Naive thymus-derived CD4-positive, alpha-beta T cell (primary cell): ENCODE measurements around the gene PDE4C. TPM values are rescaled to one million over a fixed set of nuclear protein-coding genes. Genes with fewer than 3 reads are reported as not detected.

Experiments
- ATAC-seq: fragments of 150-1000 bp; cut with Tn5 transposase; 2 replicates; pipeline ENCODE4 v1.10.0; 2021; ENCODE audit warnings: mild to moderate bottlenecking, moderate library complexity
- CTCF ChIA-PET: fragments of 350-600 bp; sonication (Branson Sonifier 250); formaldehyde crosslinking; loops from one replicate; lab custom pipeline; 2021; ENCODE audit warnings: antibody characterized with exemption; lab: Charles Lee
- POLR2A ChIA-PET: fragments of 350-600 bp; sonication (Branson Sonifier 250); formaldehyde crosslinking; loops from one replicate; lab custom pipeline; 2021; ENCODE audit warnings: antibody characterized with exemption, inconsistent platforms; lab: Charles Lee
- DNase-seq, 9 donors: peaks; one replicate each; pipeline versions ENCODE4 v3.0.0 to v3.0.0-alpha.2; 2020 to 2022; ENCODE audit warnings: mixed read lengths in 1 of 9
- H3K27ac ChIP-seq: one replicate; pipeline ENCODE4 v1.7.0; 2013; ENCODE audit warnings: mild to moderate bottlenecking, low read depth, low read length, moderate library complexity
- H3K27me3 ChIP-seq, 2 donors: one replicate each; pipeline ENCODE4 v1.7.0; 2013; ENCODE audit warnings: low read length in 2 of 2, mild to moderate bottlenecking in 2 of 2, moderate library complexity in 2 of 2; ENCODE audit not compliant: control insufficient read depth in 2 of 2, insufficient read depth in 2 of 2
- H3K36me3 ChIP-seq, 3 experiments: 1 replicate in 2 of 3; 2 replicates in 1 of 3; pipeline ENCODE4 v1.7.0; 2013; ENCODE audit warnings: low read length in 3 of 3, mild to moderate bottlenecking in 3 of 3, moderate library complexity in 1 of 3; ENCODE audit not compliant: insufficient read depth in 3 of 3, control insufficient read depth in 2 of 3
- H3K4me1 ChIP-seq, 2 donors: one replicate each; pipeline ENCODE4 v1.7.0; 2013; ENCODE audit warnings: low read length in 2 of 2, mild to moderate bottlenecking in 2 of 2, moderate library complexity in 1 of 2; ENCODE audit not compliant: control insufficient read depth in 2 of 2, insufficient read depth in 2 of 2
- H3K4me3 ChIP-seq: 2 replicates; pipeline ENCODE4 v1.7.0; 2013; ENCODE audit warnings: mild to moderate bottlenecking, low read length
- H3K9me3 ChIP-seq, 3 experiments: 1 replicate in 2 of 3; 2 replicates in 1 of 3; pipeline ENCODE4 v1.7.0; 2013; ENCODE audit warnings: low read length in 3 of 3; ENCODE audit not compliant: control insufficient read depth in 2 of 3
- H3K27ac Mint-ChIP-seq, 9 donors: one replicate each; pipeline ENCODE4 v1.8.0; 2020 to 2022; ENCODE audit warnings: mixed read lengths in 9 of 9, mild to moderate bottlenecking in 8 of 9, moderate library complexity in 5 of 9, inconsistent platforms in 2 of 9
- H3K27me3 Mint-ChIP-seq, 5 donors: one replicate each; pipeline ENCODE4 v1.8.0; 2021 to 2022; ENCODE audit warnings: mixed read lengths in 5 of 5, mild to moderate bottlenecking in 1 of 5
- H3K36me3 Mint-ChIP-seq, 5 donors: one replicate each; pipeline ENCODE4 v1.8.0; 2020 to 2022; ENCODE audit warnings: mixed read lengths in 5 of 5, mild to moderate bottlenecking in 3 of 5, inconsistent platforms in 1 of 5
- H3K4me1 Mint-ChIP-seq, 7 donors: one replicate each; pipeline ENCODE4 v1.8.0; 2020 to 2022; ENCODE audit warnings: mixed read lengths in 7 of 7, mild to moderate bottlenecking in 3 of 7, inconsistent platforms in 1 of 7
- H3K4me3 Mint-ChIP-seq, 10 donors: one replicate each; pipeline ENCODE4 v1.8.0; 2020 to 2022; ENCODE audit warnings: mild to moderate bottlenecking in 10 of 10, mixed read lengths in 10 of 10, moderate library complexity in 6 of 10, inconsistent platforms in 2 of 10
- H3K9me3 Mint-ChIP-seq, 11 donors: one replicate each; pipeline ENCODE4 v1.8.0; 2020 to 2022; ENCODE audit warnings: mixed read lengths in 11 of 11, mild to moderate bottlenecking in 4 of 11, inconsistent platforms in 1 of 11, moderate library complexity in 1 of 11
- intact Hi-C, 2 donors: fragments of 100-400 bp; cut with micrococcal nuclease; formaldehyde crosslinking; loops; one replicate each; pipeline ENCODE4 v1.15.1; 2023
- polyA plus RNA-seq, 2 donors: library from polyadenylated mRNA; unstranded; fragments of 300-500 nt; fragmentation: Illumina TruSeq; gene quantifications; one replicate each; pipeline ENCODE4 v1.2.3, GENCODE V29; 2021
- total RNA-seq, 6 experiments: library from RNA in 5 of 6; stranded (reverse) in 5 of 6; gene quantifications; 1 replicate in 5 of 6; 2 replicates in 1 of 6; pipeline ENCODE4 v1.2.3 and lab custom pipeline; 2021 to 2026

Gene PDE4C
- total and polyA plus RNA-seq, 7 experiments from 2014 or later: not detected

GRCh38 chr19:18264137-18264854 is 38.1 kb upstream of the PDE4C start:
- Mint-ChIP-seq H3K36me3 (peaks cover 0 to 20% (median 5%) of the 10 kb centered on the region in 5 donors), H3K27me3 (no peaks in the 10 kb centered on the region), H3K9me3 (peaks cover 0 to 28% (median 0%) of the 10 kb centered on the region in 11 donors), H3K4me3 (no peak overlapping the region), H3K4me1 (peaks cover 0 to 10% (median 0%) of the 10 kb centered on the region in 7 donors), H3K27ac (no peak overlapping the region)
- DNase-seq (no peak), ATAC-seq (no peak)
- no peaks in the 10 kb centered on the region for H3K27me3 ChIP-seq
- no peak overlapping the region for H3K4me3 ChIP-seq
- H3K27ac ChIP-seq: no peak overlapping the region
- H3K36me3 ChIP-seq: peaks cover 0 to 40% (median 9%) of the 10 kb centered on the region in 3 experiments
- H3K9me3 ChIP-seq: no peaks in the 10 kb centered on the region
- CTCF ChIA-PET: interaction anchor here (1.9 kb wide), 1 partner anchor 15 kb away, joined by 4 read pairs; no protein-coding TSS in a partner anchor
- intact Hi-C loops: no loop called here
- POLR2A ChIA-PET: no interaction called here
- no peaks in the 10 kb centered on the region for H3K4me1 ChIP-seq

- POLR2A ChIA-PET: no interaction called here
- Histone ChIP-seq H3K27me3 (no peaks in the 10 kb centered on the region), H3K9me3 (no peaks in the 10 kb centered on the region), H3K4me1 (no peaks in the 10 kb centered on the region), H3K27ac (no peak overlapping the region), H3K4me3 (no peak overlapping the region), H3K36me3 (peaks cover 0 to 40% (median 9%) of the 10 kb centered on the region in 3 experiments)
- peaks cover 0 to 20% (median 5%) of the 10 kb centered on the region in 5 donors for H3K36me3 Mint-ChIP-seq
- intact Hi-C loops: no loop called here
- CTCF ChIA-PET: interaction anchor here (0.5 to 3.9 kb wide), 3 partner anchors 12 to 62 kb away, joined by 3 to 15 read pairs (median 3); no protein-coding TSS in a partner anchor
- no peak for ATAC-seq
- DNase-seq: no peak
- H3K9me3 Mint-ChIP-seq: peaks cover 0 to 28% (median 0%) of the 10 kb centered on the region in 11 donors
- no peak overlapping the region for H3K4me3 Mint-ChIP-seq
- no peak overlapping the region for H3K27ac Mint-ChIP-seq
- H3K27me3 Mint-ChIP-seq: no peaks in the 10 kb centered on the region
- peaks cover 0 to 10% (median 0%) of the 10 kb centered on the region in 7 donors for H3K4me1 Mint-ChIP-seq
Observed at GRCh38 chr19:18263324-18264136, 37.3 kb upstream of the PDE4C start.

GRCh38 chr19:18262917-18263316 is 36.7 kb upstream of the PDE4C start:
- no peaks in the 10 kb centered on the region for H3K27me3 Mint-ChIP-seq
- no peaks in the 10 kb centered on the region for H3K9me3 ChIP-seq
- H3K27ac Mint-ChIP-seq: no peak overlapping the region
- ATAC-seq (no peak), DNase-seq (no peak)
- H3K27ac ChIP-seq: no peak overlapping the region
- no peaks in the 10 kb centered on the region for H3K27me3 ChIP-seq
- no peak overlapping the region for H3K4me3 Mint-ChIP-seq
- H3K36me3 ChIP-seq: peaks cover 0 to 35% (median 9%) of the 10 kb centered on the region in 3 experiments
- no peaks in the 10 kb centered on the region for H3K4me1 ChIP-seq
- ChIA-PET POLR2A (no interaction called here), CTCF (interaction anchor here (0.5 to 3.9 kb wide), 3 partner anchors 11 to 61 kb away, joined by 3 to 15 read pairs (median 3); no protein-coding TSS in a partner anchor)
- H3K36me3 Mint-ChIP-seq: peaks cover 0 to 16% (median 0%) of the 10 kb centered on the region in 5 donors
- no peak overlapping the region for H3K4me3 ChIP-seq
- H3K9me3 Mint-ChIP-seq: peaks cover 0 to 24% (median 0%) of the 10 kb centered on the region in 11 donors
- intact Hi-C loops: no loop called here
- H3K4me1 Mint-ChIP-seq: peaks cover 0 to 10% (median 0%) of the 10 kb centered on the region in 7 donors

DNA sequence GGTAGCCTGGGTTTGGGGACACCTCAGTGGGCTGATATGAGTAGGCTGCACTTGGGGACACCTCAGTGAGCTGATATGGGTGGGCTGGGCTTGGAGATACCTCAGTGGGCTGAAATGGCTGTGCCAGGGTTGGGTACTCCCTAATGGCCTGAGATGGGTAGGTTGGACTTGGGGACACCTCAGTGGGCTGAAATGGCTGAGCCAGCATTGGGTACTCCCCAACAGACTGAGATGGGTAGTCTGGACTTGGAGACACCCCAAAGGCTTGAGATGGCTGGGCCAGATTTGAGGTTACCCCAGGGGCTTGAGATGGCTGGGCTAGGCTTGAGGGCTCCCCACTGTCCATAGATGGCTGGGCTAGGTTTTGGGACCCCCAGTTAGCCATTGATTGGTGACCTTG is 35.9 kb upstream of the PDE4C start:
- peaks cover 0 to 17% (median 0%) of the 10 kb centered on the region in 11 donors for H3K9me3 Mint-ChIP-seq

DNA sequence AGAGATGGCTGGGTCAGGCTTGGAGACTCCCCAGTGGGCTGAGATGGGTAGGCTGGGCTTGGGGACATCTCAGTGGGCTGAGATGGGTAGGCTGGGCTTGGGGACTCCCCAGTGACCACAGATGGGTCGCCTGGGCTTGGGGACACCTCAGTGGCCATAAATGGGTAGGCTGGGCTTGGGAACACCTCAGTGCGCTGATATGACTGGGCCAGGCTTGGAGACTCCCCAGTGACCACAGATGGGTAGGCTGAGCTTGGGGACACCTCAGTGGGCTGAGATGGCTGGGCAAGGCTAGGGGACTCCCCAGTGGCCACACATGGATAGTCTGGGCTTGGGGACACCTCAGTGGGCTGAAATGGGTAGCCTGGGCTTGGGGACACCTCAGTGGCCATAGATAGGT is 35.2 kb upstream of the PDE4C start:
- DNase-seq (no peak), ATAC-seq (peak; percentile 14)
- H3K27ac Mint-ChIP-seq: no peak overlapping the region
- H3K4me3 ChIP-seq: no peak overlapping the region
- peaks cover 0 to 10% (median 0%) of the 10 kb centered on the region in 7 donors for H3K4me1 Mint-ChIP-seq
- no peaks in the 10 kb centered on the region for H3K27me3 Mint-ChIP-seq
- H3K9me3 Mint-ChIP-seq: peaks cover 0 to 10% (median 0%) of the 10 kb centered on the region in 11 donors
- no peaks in the 10 kb centered on the region for H3K27me3 ChIP-seq
- ChIA-PET POLR2A (interaction anchor here (0.8 kb wide), 1 partner anchor 157 kb away, joined by 8 read pairs; no protein-coding TSS in a partner anchor), CTCF (interaction anchor here (0.6 to 3.9 kb wide), 3 partner anchors 10 to 58 kb away, joined by 3 to 15 read pairs (median 3); partner anchors contain the start of gene RAB3A)
- H3K36me3 ChIP-seq: peaks cover 0 to 24% (median 6%) of the 10 kb centered on the region in 3 experiments
- no peaks in the 10 kb centered on the region for H3K9me3 ChIP-seq
- intact Hi-C loops: no loop called here
- peaks cover 0 to 10% (median 0%) of the 10 kb centered on the region in 5 donors for H3K36me3 Mint-ChIP-seq
- peak overlapping the region in 1 of 10 donors; percentile 51 for H3K4me3 Mint-ChIP-seq
- H3K4me1 ChIP-seq: no peaks in the 10 kb centered on the region
- no peak overlapping the region for H3K27ac ChIP-seq

More for the DNA sequence above, 35.9 kb upstream of the PDE4C start:
- DNase-seq (no peak), ATAC-seq (no peak)
- ChIA-PET POLR2A (no interaction called here), CTCF (interaction anchor here (3.9 kb wide), 1 partner anchor 11 kb away, joined by 15 read pairs; no protein-coding TSS in a partner anchor)
- Mint-ChIP-seq H3K27ac (no peak overlapping the region), H3K4me3 (no peak overlapping the region), H3K4me1 (peaks cover 0 to 10% (median 0%) of the 10 kb centered on the region in 7 donors), H3K27me3 (no peaks in the 10 kb centered on the region), H3K36me3 (peaks cover 0 to 15% (median 0%) of the 10 kb centered on the region in 5 donors)
- Histone ChIP-seq H3K27ac (no peak overlapping the region), H3K27me3 (no peaks in the 10 kb centered on the region), H3K4me1 (no peaks in the 10 kb centered on the region), H3K4me3 (no peak overlapping the region), H3K9me3 (no peaks in the 10 kb centered on the region), H3K36me3 (peaks cover 0 to 30% (median 9%) of the 10 kb centered on the region in 3 experiments)
- intact Hi-C loops: no loop called here

DNA sequence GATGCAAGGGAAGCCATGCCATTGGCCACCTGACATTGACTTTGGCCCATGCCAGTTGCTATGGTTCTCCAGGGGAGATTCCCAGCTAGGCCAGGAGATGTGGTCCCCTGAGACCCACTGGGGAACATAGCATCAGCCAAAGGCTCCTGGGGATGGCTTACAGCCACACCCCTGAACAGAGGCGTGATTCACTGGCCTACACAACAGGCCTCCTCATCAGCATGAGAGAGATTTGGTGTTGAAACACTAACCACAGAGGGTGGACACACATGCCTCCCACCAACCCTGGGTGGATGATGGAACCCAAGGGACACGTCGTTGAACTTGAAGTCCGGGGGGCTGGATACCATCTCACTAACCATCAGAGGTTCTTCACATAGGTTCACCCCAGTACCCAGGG is 33.7 kb upstream of the PDE4C start:
- Histone ChIP-seq H3K27ac (no peak overlapping the region), H3K27me3 (no peaks in the 10 kb centered on the region), H3K4me1 (no peaks in the 10 kb centered on the region), H3K36me3 (peaks cover 0 to 8% (median 0%) of the 10 kb centered on the region in 3 experiments), H3K4me3 (no peak overlapping the region), H3K9me3 (no peaks in the 10 kb centered on the region)
- H3K4me3 Mint-ChIP-seq: no peak overlapping the region
- H3K27me3 Mint-ChIP-seq: peaks cover 0 to 7% (median 5%) of the 10 kb centered on the region in 5 donors
- intact Hi-C loops: no loop called here
- CTCF ChIA-PET: interaction anchor here (1.1 to 3.9 kb wide), 2 partner anchors 8 to 88 kb away, joined by 4 to 15 read pairs; no protein-coding TSS in a partner anchor
- no peak for DNase-seq
- peak; percentile 11 for ATAC-seq
- peaks cover 0 to 3% (median 0%) of the 10 kb centered on the region in 5 donors for H3K36me3 Mint-ChIP-seq
- H3K4me1 Mint-ChIP-seq: peaks cover 0 to 10% (median 0%) of the 10 kb centered on the region in 7 donors
- H3K9me3 Mint-ChIP-seq: peaks cover 0 to under 1% (median 0%) of the 10 kb centered on the region in 11 donors
- POLR2A ChIA-PET: interaction anchor here (1.1 kb wide), 1 partner anchor 19 kb away, joined by 3 read pairs; no protein-coding TSS in a partner anchor
- no peak overlapping the region for H3K27ac Mint-ChIP-seq
